WI38 (cell line): ENCODE data around the gene STX16.
"Not testable (repeated sequence)": the region's sequence is repeated elsewhere in the genome, so short reads cannot be mapped to it uniquely, and the experiment has no call there.

Experiments used
- H3K4me3 ChIP-seq: 2 replicates; pipeline ENCODE4 v1.5.1; 2011; ENCODE audit warnings: low read depth, mild to moderate bottlenecking, control low read depth, low read length
- CTCF ChIP-seq: IDR thresholded peaks from 2 replicates; pipeline ENCODE4 v1.5.1; 2012; ENCODE audit warnings: low read depth, mild to moderate bottlenecking, control low read depth, low read length

The STX16 gene

GRCh38 chr20:58637466-58638213 is 13.4 kb upstream of the STX16 start:
- no peak for TF ChIP-seq CTCF
- no peak overlapping the region for H3K4me3 ChIP-seq

GRCh38 chr20:58638467-58639181 is 12.5 kb upstream of the STX16 start:
- no peak for TF ChIP-seq CTCF
- no peak overlapping the region for H3K4me3 ChIP-seq

- TF ChIP-seq CTCF, result no peak; the same call in 1 of the 2 replicates
- no peak overlapping the region for H3K4me3 ChIP-seq
These were observed 11.6 kb upstream of the STX16 start for GRCh38 chr20:58639182-58640146.

- no peak overlapping the region for H3K4me3 ChIP-seq
- no peak for TF ChIP-seq CTCF
These were observed 10.6 kb upstream of the STX16 start for GRCh38 chr20:58640446-58640845.

GRCh38 chr20:58642441-58642840 is 8.6 kb upstream of the STX16 start:
- no peak for TF ChIP-seq CTCF
- no peak overlapping the region for H3K4me3 ChIP-seq

GRCh38 chr20:58642896-58643295 is 8.2 kb upstream of the STX16 start:
- not testable (repeated sequence) for H3K4me3 ChIP-seq

- H3K4me3 ChIP-seq, result no peak overlapping the region
- TF ChIP-seq CTCF, result no peak
These were observed 5.6 kb upstream of the STX16 start for GRCh38 chr20:58645412-58645968.
